Adrenal gland (tissue), 5 donors: ENCODE measurements around the gene NTMT2.

Experiments used
- CTCF ChIP-seq, 6 experiments: fragments of 450-650 bp in 4 of 6; fragments of 200-600 bp in 2 of 6; sonication (generic) in 1 of 6; IDR thresholded peaks; 1 replicate in 5 of 6; 2 replicates in 1 of 6; pipeline versions ENCODE4 v1.5.1 to v1.8.0; 2016 to 2021; ENCODE audit warnings: antibody characterized with exemption in 6 of 6, mild to moderate bottlenecking in 2 of 6, moderate library complexity in 1 of 6
- POLR2A ChIP-seq, 2 donors: fragments of 450-650 bp; IDR thresholded peaks; one replicate each; pipeline ENCODE4 v1.6.1; 2017; ENCODE audit warnings: antibody characterized with exemption in 2 of 2, mild to moderate bottlenecking in 2 of 2, moderate library complexity in 1 of 2
- donor health status: DM: no; HTN: no; CAD: no.

- no peak for TF ChIP-seq CTCF (IDR thresholded peaks at IDR 0.05)
- no peak for TF ChIP-seq POLR2A (IDR thresholded peaks at IDR 0.05)
Observed at GRCh38 chr1:170204121-170204520, 58.4 kb downstream of the NTMT2 start.
